ENCODE measurements around the gene BMP7. TPM values are rescaled to one million over a fixed set of nuclear protein-coding genes. Genes with fewer than 3 reads are reported as not detected.

BMP7 gene
- total RNA-seq, 1 experiment from 2014 or later = 0.13 TPM

DNA sequence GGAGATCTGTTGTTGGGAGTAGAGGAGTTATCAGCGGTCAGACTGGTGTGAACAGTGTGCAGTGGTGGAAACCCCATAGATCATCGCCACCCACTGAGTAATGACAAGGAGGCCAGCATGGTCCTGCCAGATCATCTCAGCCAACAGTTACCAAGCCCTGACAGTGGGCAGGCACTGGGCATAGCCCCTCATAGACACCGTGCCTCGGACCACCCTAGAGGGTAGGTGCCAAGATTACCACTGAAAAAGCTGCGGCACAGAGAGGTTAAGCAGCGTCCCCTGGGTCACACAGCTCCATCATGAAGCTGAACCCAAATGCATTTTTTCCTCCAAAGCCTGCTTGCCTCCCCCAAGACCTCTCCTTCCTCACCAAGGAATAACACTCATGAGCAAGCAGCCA lies 21.5 kb upstream of the BMP7 start:
- H3K9me2 ChIP-seq (ENCODE audit: insufficient read depth) = no peaks in the 10 kb centered on the region

GRCh38 chr20:57287007-57287880 lies 20.8 kb upstream of the BMP7 start:
- Histone ChIP-seq H3K9me2 (ENCODE audit: insufficient read depth) (no peaks in the 10 kb centered on the region), H3F3A (ENCODE audit: insufficient read depth, low read depth) (no peaks in the 10 kb centered on the region), H3K27me3 (ENCODE audit: insufficient read depth, low read depth) (peaks cover 73% of the 10 kb centered on the region), H3K9me3 (ENCODE audit: insufficient read depth, low read depth) (no peaks in the 10 kb centered on the region), H3K79me2 (ENCODE audit: low read depth) (no peaks in the 10 kb centered on the region), H2AFZ (no peak overlapping the region), H3K4me1 (replicated peaks; ENCODE audit: insufficient read depth) (no peaks in the 10 kb centered on the region), H3K4me2 (no peak overlapping the region), H3K27ac (no peak overlapping the region), H3K4me3 (no peak overlapping the region), H4K20me1 (ENCODE audit: insufficient read depth) (no peaks in the 10 kb centered on the region), H3K36me3 (ENCODE audit: low read depth) (no peaks in the 10 kb centered on the region)
- ChIA-PET CTCF (no interaction called here), POLR2A (ENCODE audit: unreplicated experiment) (no interaction called here)
- BruUV-seq (replicated peaks) = no TSS peak
- intact Hi-C loops (cut with micrococcal nuclease; ENCODE audit: unreplicated experiment) = no loop called here
- no peak for TF ChIP-seq CTCF (conservative IDR thresholded peaks at IDR 0.05)
- no peak for DNase-seq

More for the DNA sequence above, 21.5 kb upstream of the BMP7 start:
- POLR2A ChIA-PET (ENCODE audit: unreplicated experiment) = no interaction called here
- TF ChIP-seq CTCF (conservative IDR thresholded peaks at IDR 0.05) = no peak
- no peak for TF ChIP-seq EZH2 (IDR thresholded peaks at IDR 0.05; ENCODE audit: low read depth)
- CTCF ChIA-PET = no interaction called here
- Histone ChIP-seq H3K9me3 (ENCODE audit: insufficient read depth, low read depth) (no peaks in the 10 kb centered on the region), H4K20me1 (ENCODE audit: insufficient read depth) (no peaks in the 10 kb centered on the region), H3K27me3 (ENCODE audit: insufficient read depth, low read depth) (peaks cover 77% of the 10 kb centered on the region), H2AFZ (no peak overlapping the region), H3K36me3 (ENCODE audit: low read depth) (no peaks in the 10 kb centered on the region), H3K4me2 (no peak overlapping the region), H3K4me3 (no peak overlapping the region), H3K79me2 (ENCODE audit: low read depth) (no peaks in the 10 kb centered on the region), H3F3A (ENCODE audit: insufficient read depth, low read depth) (no peaks in the 10 kb centered on the region), H3K4me1 (replicated peaks; ENCODE audit: insufficient read depth) (no peaks in the 10 kb centered on the region), H3K27ac (no peak overlapping the region)
- DNase-seq = no peak
- BruUV-seq (replicated peaks) = no TSS peak
- intact Hi-C loops (cut with micrococcal nuclease; ENCODE audit: unreplicated experiment) = no loop called here

DNA sequence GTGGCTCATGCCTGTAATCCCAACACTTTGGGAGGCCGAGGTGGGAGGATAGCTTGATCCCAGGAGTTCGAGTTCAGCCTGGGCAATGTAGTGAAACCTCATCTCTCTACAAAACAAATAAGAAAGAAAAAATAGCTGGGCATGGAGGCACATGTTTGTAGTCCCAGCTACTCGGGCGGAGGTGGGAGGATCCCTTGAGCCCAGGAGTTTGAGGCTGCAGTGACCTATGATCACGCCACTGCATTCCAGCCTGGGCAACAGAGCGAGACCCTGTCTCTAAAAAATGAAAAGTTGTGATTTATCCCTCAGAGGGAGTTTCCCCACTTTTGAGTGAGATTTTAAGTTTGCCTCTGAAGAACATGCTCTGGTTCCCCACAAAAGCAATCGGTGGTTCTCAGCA lies 17.4 kb upstream of the BMP7 start:
- Histone ChIP-seq H3K27me3 (ENCODE audit: insufficient read depth, low read depth) (peaks cover 45% of the 10 kb centered on the region), H4K20me1 (ENCODE audit: insufficient read depth) (no peaks in the 10 kb centered on the region), H3K9me2 (ENCODE audit: insufficient read depth) (no peaks in the 10 kb centered on the region), H3K4me1 (replicated peaks; ENCODE audit: insufficient read depth) (no peaks in the 10 kb centered on the region), H3F3A (ENCODE audit: insufficient read depth, low read depth) (no peaks in the 10 kb centered on the region), H3K4me3 (no peak overlapping the region), H3K79me2 (ENCODE audit: low read depth) (no peaks in the 10 kb centered on the region), H3K9me3 (ENCODE audit: insufficient read depth, low read depth) (no peaks in the 10 kb centered on the region), H3K36me3 (ENCODE audit: low read depth) (no peaks in the 10 kb centered on the region), H2AFZ (no peak overlapping the region), H3K27ac (no peak overlapping the region), H3K4me2 (no peak overlapping the region)
- TF ChIP-seq CTCF (conservative IDR thresholded peaks at IDR 0.05) (no peak), EZH2 (IDR thresholded peaks at IDR 0.05; ENCODE audit: low read depth) (no peak)
- no TSS peak for BruUV-seq (replicated peaks)
- no peak for DNase-seq
- ChIA-PET CTCF (no interaction called here), POLR2A (ENCODE audit: unreplicated experiment) (interaction anchor here (0.7 kb wide), 1 partner anchor 22 kb away, joined by 7 read pairs; no protein-coding TSS in a partner anchor)
- intact Hi-C loops (cut with micrococcal nuclease; ENCODE audit: unreplicated experiment) = no loop called here
